ENCODE measurements around the gene MAGI1.

- TF ChIP-seq GATA2 (IDR thresholded peaks at IDR 0.05; ENCODE audit: low read depth, low read length) (no peak), GATA3 (IDR thresholded peaks at IDR 0.05; ENCODE audit: low read depth, low read length) (no peak)
Observed at GRCh38 chr3:65778968-65779367, 259.8 kb downstream of the MAGI1 start.

Data from SH-SY5Y (cell line).